GM06990 (cell line): ENCODE measurements around the gene DCAF11.

Source experiments
- DNase-seq: peaks from one replicate; pipeline ENCODE4 v3.0.0-alpha.2; 2011; ENCODE audit not compliant: insufficient read length; ENCODE audit errors: extremely low read depth
- H3K27me3 ChIP-seq: replicated peaks from 2 replicates; pipeline ENCODE4 v1.6.0; 2011; ENCODE audit warnings: low read length; ENCODE audit not compliant: control insufficient read depth, insufficient read depth
- H3K36me3 ChIP-seq: 2 replicates; pipeline ENCODE4 v1.5.1; 2011; ENCODE audit warnings: low read length; ENCODE audit not compliant: control insufficient read depth, insufficient read depth
- H3K4me3 ChIP-seq: replicated peaks from 2 replicates; pipeline ENCODE4 v1.5.1; 2011; ENCODE audit warnings: low read depth, mild to moderate bottlenecking, control low read depth, low read length
- TF ChIP-seq, protein P1 (sequence below): IDR thresholded peaks from 2 replicates; pipeline ENCODE4 v1.5.1; 2011; ENCODE audit warnings: low read length, control low read depth, mild to moderate bottlenecking, inconsistent platforms; ENCODE audit not compliant: insufficient read depth, poor library complexity, severe bottlenecking

The DCAF11 gene

DNA sequence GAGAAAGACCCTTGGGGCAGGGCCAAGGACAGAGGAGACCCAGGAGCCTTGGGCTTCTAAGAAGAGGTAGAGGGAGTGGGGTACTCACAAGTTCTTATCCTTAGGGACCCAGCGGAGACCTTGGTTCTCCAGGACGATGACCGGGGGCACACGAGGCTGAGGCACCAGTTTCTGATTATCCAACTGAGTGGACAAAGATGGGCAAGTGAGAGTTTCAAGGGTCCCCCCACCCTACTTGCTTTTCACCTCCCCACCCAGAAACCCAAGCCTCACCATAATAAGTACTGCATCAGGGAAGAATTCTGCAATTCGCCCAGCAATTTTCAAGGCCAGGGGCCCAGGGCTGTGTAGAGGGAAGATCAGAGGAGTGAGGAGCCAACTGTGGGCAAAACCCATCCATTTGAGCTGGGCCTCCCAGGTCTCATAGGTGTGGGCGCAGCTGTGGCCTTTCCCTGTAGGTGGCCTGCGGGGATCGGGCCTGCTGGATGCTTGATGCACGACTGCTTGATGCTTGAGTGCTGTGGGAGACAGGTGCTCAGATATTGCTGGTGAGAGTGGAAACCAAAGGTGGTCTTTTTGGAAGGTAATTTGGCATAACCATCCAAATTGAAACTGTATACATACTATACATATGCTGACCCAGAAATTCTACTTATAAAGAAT, 24.8 kb downstream of the DCAF11 start:
- TF ChIP-seq, protein P1, sequence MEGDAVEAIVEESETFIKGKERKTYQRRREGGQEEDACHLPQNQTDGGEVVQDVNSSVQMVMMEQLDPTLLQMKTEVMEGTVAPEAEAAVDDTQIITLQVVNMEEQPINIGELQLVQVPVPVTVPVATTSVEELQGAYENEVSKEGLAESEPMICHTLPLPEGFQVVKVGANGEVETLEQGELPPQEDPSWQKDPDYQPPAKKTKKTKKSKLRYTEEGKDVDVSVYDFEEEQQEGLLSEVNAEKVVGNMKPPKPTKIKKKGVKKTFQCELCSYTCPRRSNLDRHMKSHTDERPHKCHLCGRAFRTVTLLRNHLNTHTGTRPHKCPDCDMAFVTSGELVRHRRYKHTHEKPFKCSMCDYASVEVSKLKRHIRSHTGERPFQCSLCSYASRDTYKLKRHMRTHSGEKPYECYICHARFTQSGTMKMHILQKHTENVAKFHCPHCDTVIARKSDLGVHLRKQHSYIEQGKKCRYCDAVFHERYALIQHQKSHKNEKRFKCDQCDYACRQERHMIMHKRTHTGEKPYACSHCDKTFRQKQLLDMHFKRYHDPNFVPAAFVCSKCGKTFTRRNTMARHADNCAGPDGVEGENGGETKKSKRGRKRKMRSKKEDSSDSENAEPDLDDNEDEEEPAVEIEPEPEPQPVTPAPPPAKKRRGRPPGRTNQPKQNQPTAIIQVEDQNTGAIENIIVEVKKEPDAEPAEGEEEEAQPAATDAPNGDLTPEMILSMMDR = no peak
- peaks cover 22% of the 10 kb centered on the region for H3K36me3 ChIP-seq
- no peak for DNase-seq
- H3K4me3 ChIP-seq = peak overlapping the region; percentile 74
- H3K27me3 ChIP-seq = no peaks in the 10 kb centered on the region

DNA sequence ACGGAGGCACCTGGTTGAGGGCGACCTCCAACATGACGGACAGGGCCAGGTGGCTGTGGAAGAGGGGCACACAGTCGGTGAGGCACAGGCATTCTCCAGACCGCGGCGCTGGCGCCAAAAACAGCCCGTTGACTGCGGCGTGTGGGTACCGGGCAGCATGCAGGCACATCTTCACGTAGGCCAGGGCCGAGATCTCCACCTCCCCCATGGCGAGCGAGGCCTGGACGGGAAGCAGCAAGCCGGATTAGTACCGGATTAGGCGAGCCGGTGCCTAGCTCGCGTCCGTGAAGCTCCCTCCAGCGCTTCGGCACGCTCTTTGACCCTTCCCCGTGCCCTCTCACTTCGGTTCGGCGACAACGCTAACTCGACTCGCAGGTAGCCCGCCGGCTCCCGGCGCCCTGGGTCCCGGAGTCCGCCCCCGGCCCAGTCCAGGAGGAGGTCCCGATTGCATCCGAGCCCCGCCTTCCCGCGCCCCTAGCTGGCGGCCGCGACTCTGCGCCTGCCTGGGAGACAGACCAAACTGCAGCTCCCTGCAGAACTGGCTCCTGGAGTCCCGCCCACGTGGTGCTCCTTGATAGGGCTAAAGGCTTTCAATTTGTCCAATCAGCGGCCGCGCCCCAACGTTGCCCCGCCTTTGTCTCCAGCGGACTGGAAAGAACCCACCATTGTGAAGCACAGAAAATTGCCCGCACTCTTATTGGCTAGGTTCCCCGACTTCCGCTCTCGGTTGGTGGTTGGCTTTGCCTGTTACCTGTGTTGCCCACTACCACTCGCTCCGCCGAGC, 26.7 kb downstream of the DCAF11 start, which contains the start of gene EMC9:
TSS of gene EMC9 (minus strand) at position 495 of the 784 bp plus-strand sequence. CDS start at position 208, 287 bp downstream.
- Histone ChIP-seq H3K27me3 (no peaks in the 10 kb centered on the region), H3K36me3 (peaks cover 28% of the 10 kb centered on the region), H3K4me3 (peak within 1 kb of the TSS; percentile 74)
- TF ChIP-seq, protein P1 = peak; percentile 7
- peak; percentile 99 for DNase-seq

DNA sequence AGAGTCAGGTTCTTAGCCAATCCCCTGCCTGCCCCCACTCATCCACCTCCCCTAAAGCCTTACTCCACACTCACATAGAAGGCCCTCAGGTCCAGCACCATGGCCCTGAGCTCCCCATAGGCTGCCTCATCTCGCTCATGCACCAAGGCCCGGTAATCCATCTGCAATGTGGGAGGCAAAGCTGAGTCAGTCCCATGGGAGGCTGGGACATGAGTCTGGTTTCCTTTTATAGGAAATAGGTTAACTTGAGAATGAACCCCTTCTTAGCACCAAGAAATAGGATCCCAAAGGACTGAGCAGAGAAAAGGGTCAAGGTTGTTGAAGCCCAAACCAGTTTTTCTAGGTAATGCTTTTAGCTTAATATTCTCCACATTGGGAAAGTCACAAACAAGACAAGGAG, 28.9 kb downstream of the DCAF11 start:
- DNase-seq = no peak
- no peak overlapping the region for H3K4me3 ChIP-seq
- peaks cover 18% of the 10 kb centered on the region for H3K36me3 ChIP-seq
- TF ChIP-seq, protein P1 = no peak
- no peaks in the 10 kb centered on the region for H3K27me3 ChIP-seq

DNA sequence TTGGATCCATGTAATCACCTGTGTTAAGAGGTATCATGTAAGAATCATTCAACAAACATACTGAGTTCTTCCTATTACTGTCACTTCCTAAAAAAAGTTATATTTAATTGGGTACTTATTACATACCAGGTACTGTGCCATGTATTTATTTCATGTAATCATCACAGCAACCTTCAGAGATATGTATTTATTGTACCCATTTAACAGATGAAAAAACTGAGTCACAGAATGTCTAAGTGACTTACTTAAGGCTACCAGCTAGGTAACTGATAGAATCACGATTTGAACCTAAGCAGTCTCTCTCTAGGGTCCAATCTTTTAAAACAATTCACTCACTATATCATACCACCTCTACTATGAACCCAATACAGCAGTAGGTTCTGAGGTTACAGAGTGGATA, 29.9 kb downstream of the DCAF11 start:
- H3K36me3 ChIP-seq = peaks cover 17% of the 10 kb centered on the region
- TF ChIP-seq, protein P1 = no peak
- peak overlapping the region; percentile 100 for H3K4me3 ChIP-seq
- no peaks in the 10 kb centered on the region for H3K27me3 ChIP-seq
- DNase-seq = no peak

DNA sequence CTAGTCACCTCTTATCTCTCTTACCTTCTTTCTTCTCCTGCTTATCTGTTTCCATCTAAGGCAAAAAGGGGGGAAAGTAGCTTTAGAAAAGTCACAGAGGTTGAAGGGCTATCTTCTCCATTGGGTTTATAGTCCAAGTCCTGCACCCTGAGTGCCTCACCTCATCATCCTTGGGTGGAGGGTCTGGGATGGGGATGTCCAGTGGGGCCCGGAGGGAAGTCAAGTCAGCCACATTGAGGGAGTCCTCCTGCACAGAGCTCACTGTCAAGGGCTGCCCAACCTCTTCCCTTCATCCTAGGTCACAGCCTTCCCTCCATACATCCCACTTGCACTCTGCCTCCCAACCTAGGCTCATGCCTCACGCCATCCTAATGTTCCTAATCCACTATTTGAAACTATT, 30.6 kb downstream of the DCAF11 start:
- no peak for DNase-seq
- H3K27me3 ChIP-seq = no peaks in the 10 kb centered on the region
- TF ChIP-seq, protein P1 = no peak
- H3K36me3 ChIP-seq = peaks cover 20% of the 10 kb centered on the region
- H3K4me3 ChIP-seq = peak overlapping the region; percentile 100
